Endothelial cell of umbilical vein (primary cell): ENCODE data around the gene TPH1. TPM values are rescaled to one million over a fixed set of nuclear protein-coding genes. Genes with fewer than 3 reads are reported as not detected.

Experiments used
- BruUV-seq: library from RNA; stranded (reverse); fragments of 400-500 nt; replicated peaks from 2 replicates; lab custom pipeline; 2021; lab: Mats Ljungman, UMichigan
- CTCF ChIA-PET: fragments of 300-600, 350-600 bp; sonication (Branson Sonifier 250); formaldehyde crosslinking; loops from one replicate; lab custom pipeline; 2021; ENCODE audit warnings: antibody characterized with exemption, inconsistent platforms; lab: Charles Lee
- POLR2A ChIA-PET: fragments of 300-600, 350-600 bp; sonication (Branson Sonifier 250); formaldehyde crosslinking; loops from one replicate; lab custom pipeline; 2021; ENCODE audit warnings: antibody characterized with exemption, inconsistent platforms; lab: Charles Lee
- DNase-seq: peaks from one replicate; pipeline ENCODE4 v3.0.0-alpha.2; 2011; ENCODE audit warnings: low read depth, low spot score
- FAIRE-seq: peaks from 2 replicates; lab custom pipeline; 2011; peaks lifted over from hg19 to GRCh38; lab: Jason Lieb, UNC
- H2AFZ ChIP-seq: 2 replicates; pipeline ENCODE4 v1.6.0; 2012; ENCODE audit warnings: low read depth, low read length, control low read depth, inconsistent platforms
- H3K27ac ChIP-seq: 2 replicates; pipeline ENCODE4 v1.5.1; 2011; ENCODE audit warnings: low read depth, mild to moderate bottlenecking, control low read depth, low read length, moderate library complexity; ENCODE audit not compliant: insufficient read depth
- H3K27me3 ChIP-seq, 2 experiments: 2 replicates each; pipeline versions ENCODE4 v1.6.0 to v1.6.1; 2011; ENCODE audit warnings: low read length in 2 of 2, mixed read lengths in 1 of 2; ENCODE audit not compliant: control insufficient read depth in 2 of 2, insufficient read depth in 2 of 2
- H3K36me3 ChIP-seq, 2 experiments: 2 replicates in 1 of 2; 3 replicates in 1 of 2; pipeline ENCODE4 v1.5.1; 2011; ENCODE audit warnings: low read length in 2 of 2, mild to moderate bottlenecking in 1 of 2, moderate library complexity in 1 of 2; ENCODE audit not compliant: control insufficient read depth in 2 of 2, insufficient read depth in 2 of 2; ENCODE audit errors: extremely low read depth in 1 of 2
- H3K4me1 ChIP-seq: 3 replicates; pipeline ENCODE4 v1.5.1; 2011; ENCODE audit warnings: mild to moderate bottlenecking, low read length; ENCODE audit not compliant: control insufficient read depth, insufficient read depth; ENCODE audit errors: extremely low read depth
- H3K4me2 ChIP-seq: 2 replicates; pipeline ENCODE4 v1.6.1; 2011; ENCODE audit warnings: low read length, control low read depth, mixed read lengths; ENCODE audit not compliant: insufficient read depth
- H3K4me3 ChIP-seq, 3 experiments: fragments of 200-600 bp in 1 of 3; sonication (generic), shearing (Covaris generic) in 1 of 3; replicated peaks in 1 of 3; 2 replicates each; pipeline ENCODE4 v1.5.1; 2011 to 2016; ENCODE audit warnings: control low read depth in 3 of 3, low read length in 3 of 3, mild to moderate bottlenecking in 2 of 3, inconsistent platforms in 1 of 3, low read depth in 1 of 3, moderate library complexity in 1 of 3; ENCODE audit not compliant: insufficient read depth in 1 of 3
- H3K79me2 ChIP-seq: 2 replicates; pipeline ENCODE4 v1.6.0; 2012; ENCODE audit warnings: low read length, inconsistent platforms; ENCODE audit not compliant: control insufficient read depth, insufficient read depth
- H3K9ac ChIP-seq: replicated peaks from 2 replicates; pipeline ENCODE3; 2011; ENCODE audit warnings: low read length, control low read depth; ENCODE audit not compliant: insufficient read depth; ENCODE audit errors: extremely low read depth
- H3K9me1 ChIP-seq: replicated peaks from 3 replicates; pipeline ENCODE4 v1.6.0; 2011; ENCODE audit warnings: mild to moderate bottlenecking, low read length; ENCODE audit not compliant: control insufficient read depth, insufficient read depth; ENCODE audit errors: extremely low read depth
- H3K9me3 ChIP-seq: replicated peaks from 2 replicates; pipeline ENCODE4 v1.5.1; 2012; ENCODE audit warnings: low read length, inconsistent platforms; ENCODE audit not compliant: control insufficient read depth, insufficient read depth
- H4K20me1 ChIP-seq: replicated peaks from 2 replicates; pipeline ENCODE3; 2011; ENCODE audit warnings: mild to moderate bottlenecking, low read length; ENCODE audit not compliant: control insufficient read depth, insufficient read depth; ENCODE audit errors: extremely low read depth
- CTCF ChIP-seq, 2 donors: IDR thresholded peaks; 1 replicate in 1 of 2; 2 replicates in 1 of 2; pipeline ENCODE4 v1.5.1; 2011; ENCODE audit warnings: low read length in 2 of 2, mild to moderate bottlenecking in 2 of 2, moderate library complexity in 2 of 2, control low read depth in 1 of 2, inconsistent platforms in 1 of 2, low read depth in 1 of 2; ENCODE audit not compliant: insufficient read depth in 1 of 2; ENCODE audit errors: extremely low read depth in 1 of 2
- EZH2 ChIP-seq: IDR thresholded peaks from 2 replicates; pipeline ENCODE4 v1.6.1; 2012; ENCODE audit warnings: borderline replicate concordance, low read depth, mild to moderate bottlenecking, moderate library complexity, low read length, inconsistent platforms; ENCODE audit not compliant: severe bottlenecking
- FOS ChIP-seq: IDR thresholded peaks from 2 replicates; pipeline ENCODE4 v1.6.1; 2011; ENCODE audit warnings: mild to moderate bottlenecking, low read length, moderate library complexity, borderline replicate concordance; ENCODE audit not compliant: insufficient read depth
- GATA2 ChIP-seq: IDR thresholded peaks from 2 replicates; pipeline ENCODE4 v1.7.0; 2011; ENCODE audit warnings: low read depth, mild to moderate bottlenecking, moderate library complexity, mixed read lengths, low read length; ENCODE audit not compliant: insufficient read length, insufficient read depth
- JUN ChIP-seq: IDR thresholded peaks from 2 replicates; pipeline ENCODE4 v1.6.1; 2011; ENCODE audit warnings: borderline replicate concordance, low read depth; ENCODE audit not compliant: insufficient read length, insufficient read depth
- MYC ChIP-seq: IDR thresholded peaks from one replicate; pipeline ENCODE4 v1.6.1; 2011; ENCODE audit warnings: mild to moderate bottlenecking, low read depth, low read length
- POLR2A ChIP-seq: IDR thresholded peaks from 2 replicates; pipeline ENCODE4 v1.6.1; 2012; ENCODE audit warnings: low read depth, mild to moderate bottlenecking, control low read depth, low read length
- POLR2AphosphoS5 ChIP-seq: IDR thresholded peaks from 2 replicates; pipeline ENCODE4 v1.6.1; 2012; ENCODE audit warnings: low read depth, mild to moderate bottlenecking, control low read depth, low read length, moderate library complexity; ENCODE audit not compliant: insufficient read depth
- dilution Hi-C: fragments of 300-500 bp; cut with MboI; formaldehyde crosslinking; loops from one replicate; pipeline ENCODE4 v1.15.0; 2019; ENCODE audit warnings: low sequenced_read_pairs; ENCODE audit not compliant: extremely low pct_ligation_motif_present
- intact Hi-C: fragments of 100-400 bp; cut with micrococcal nuclease; formaldehyde crosslinking; loops from one replicate; pipeline ENCODE4 v1.10.0; 2022
- polyA plus RNA-seq, 4 experiments: library from polyadenylated mRNA; depleted of rRNA in 3 of 4; stranded (reverse) in 3 of 4; unstranded in 1 of 4; fragments of >200 nt; gene quantifications; 2 replicates each; pipeline versions ENCODE4 v1.2.1 to v1.2.3, GENCODE V29; 2011 to 2012; ENCODE audit warnings: missing spikeins in 1 of 4
- total RNA-seq: library from RNA; stranded (reverse); gene quantifications from 2 replicates; pipeline ENCODE4 v1.2.3, GENCODE V29; 2021
- TF ChIP-seq, protein P1 (sequence below): IDR thresholded peaks from 2 replicates; pipeline ENCODE4 v1.6.1; 2011; ENCODE audit not compliant: insufficient read depth, insufficient read length

TPH1 gene
- total and polyA plus RNA-seq, 2 donors (not counting 3 experiments of a cell fraction or from before 2014, with no cell fraction given), result 0.07 TPM

DNA sequence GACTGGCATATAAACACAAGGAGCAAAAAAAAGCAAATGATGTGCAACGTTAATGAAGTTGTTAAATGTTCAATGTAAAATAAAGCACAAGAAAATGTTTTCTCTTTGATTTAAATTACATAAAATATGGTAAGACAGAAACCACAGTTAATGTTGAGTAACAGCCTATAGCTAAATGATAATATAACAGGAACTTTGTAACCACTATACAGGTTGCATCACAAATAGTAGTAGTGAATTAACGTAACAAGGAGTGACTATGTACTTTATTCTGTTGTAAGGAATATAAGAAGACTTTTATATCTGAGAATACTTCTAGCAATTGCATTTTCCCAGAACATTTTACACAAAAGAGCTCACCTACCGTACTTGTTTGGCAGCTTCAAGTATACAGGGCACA is 42.9 kb upstream of the TPH1 start:
- FAIRE-seq, result no peak
- Histone ChIP-seq H3K9ac (no peak overlapping the region), H4K20me1 (no peaks in the 10 kb centered on the region), H2AFZ (no peak overlapping the region), H3K79me2 (no peaks in the 10 kb centered on the region), H3K9me1 (no peaks in the 10 kb centered on the region), H3K9me3 (no peaks in the 10 kb centered on the region), H3K4me3 (no peak overlapping the region), H3K4me1 (no peaks in the 10 kb centered on the region), H3K36me3 (peaks cover 5 to 16% of the 10 kb centered on the region in 2 experiments), H3K27me3 (no peaks in the 10 kb centered on the region), H3K4me2 (no peak overlapping the region), H3K27ac (no peak overlapping the region)
- no TSS peak for BruUV-seq
- no peak for DNase-seq
- dilution Hi-C loops (no loop called here), intact Hi-C loops (no loop called here)
- CTCF ChIA-PET, result interaction anchor here (1.3 to 1.4 kb wide), 2 partner anchors 8 to 14 kb away, joined by 3 to 7 read pairs; no protein-coding TSS in a partner anchor
- TF ChIP-seq CTCF (IDR thresholded peaks at IDR 0.05; ENCODE audit: extremely low read depth in 1 of 2, insufficient read depth in 1 of 2, low read depth in 1 of 2, low read length in 2 of 2), result no peak
- TF ChIP-seq FOS, result no peak
- no peak for TF ChIP-seq GATA2
- TF ChIP-seq POLR2AphosphoS5, result no peak
- TF ChIP-seq POLR2A, result no peak
- no peak for TF ChIP-seq MYC
- TF ChIP-seq JUN, result no peak
- TF ChIP-seq, protein P1, sequence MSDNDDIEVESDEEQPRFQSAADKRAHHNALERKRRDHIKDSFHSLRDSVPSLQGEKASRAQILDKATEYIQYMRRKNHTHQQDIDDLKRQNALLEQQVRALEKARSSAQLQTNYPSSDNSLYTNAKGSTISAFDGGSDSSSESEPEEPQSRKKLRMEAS, result no peak
- TF ChIP-seq EZH2, result no peak
- POLR2A ChIA-PET, result no interaction called here
